Measurements from ENCODE around the gene TRAF3IP1.

The TRAF3IP1 gene

GRCh38 chr2:238423561-238424312 is 103.4 kb downstream of the TRAF3IP1 start:
- in situ Hi-C loops (cut with MboI; ENCODE audit: low sequenced_read_pairs), result no loop called here

GRCh38 chr2:238424313-238424700 is 104.0 kb downstream of the TRAF3IP1 start:
- in situ Hi-C loops (cut with MboI; ENCODE audit: low sequenced_read_pairs), result no loop called here

GRCh38 chr2:238425505-238425978 is 105.2 kb downstream of the TRAF3IP1 start:
- in situ Hi-C loops (cut with MboI; ENCODE audit: low sequenced_read_pairs), result no loop called here

- in situ Hi-C loops (cut with MboI; ENCODE audit: low sequenced_read_pairs), result no loop called here
Observed at GRCh38 chr2:238425979-238426567, 105.8 kb downstream of the TRAF3IP1 start.

GRCh38 chr2:238426568-238427434 is 106.5 kb downstream of the TRAF3IP1 start, which contains the start of gene ASB1:
ASB1 (plus strand) TSS chr2:238426927; CDS start chr2:238427071, 144 bp downstream.
- in situ Hi-C loops (cut with MboI; ENCODE audit: low sequenced_read_pairs), result no loop called here

- in situ Hi-C loops (cut with MboI; ENCODE audit: low sequenced_read_pairs), result no loop called here
Observed at GRCh38 chr2:238427435-238428162, 107.3 kb downstream of the TRAF3IP1 start.

- in situ Hi-C loops (cut with MboI; ENCODE audit: low sequenced_read_pairs), result no loop called here
Observed at GRCh38 chr2:238428866-238429265, 108.5 kb downstream of the TRAF3IP1 start.

GRCh38 chr2:238430781-238431180 is 110.5 kb downstream of the TRAF3IP1 start:
- in situ Hi-C loops (cut with MboI; ENCODE audit: low sequenced_read_pairs), result no loop called here

GRCh38 chr2:238431456-238431855 is 111.1 kb downstream of the TRAF3IP1 start:
- in situ Hi-C loops (cut with MboI; ENCODE audit: low sequenced_read_pairs), result no loop called here

- in situ Hi-C loops (cut with MboI; ENCODE audit: low sequenced_read_pairs), result no loop called here
Observed at GRCh38 chr2:238433300-238433915, 113.1 kb downstream of the TRAF3IP1 start.

- in situ Hi-C loops (cut with MboI; ENCODE audit: low sequenced_read_pairs), result no loop called here
Observed at GRCh38 chr2:238433941-238434845, 113.9 kb downstream of the TRAF3IP1 start.

GRCh38 chr2:238434846-238435751 is 114.8 kb downstream of the TRAF3IP1 start:
- in situ Hi-C loops (cut with MboI; ENCODE audit: low sequenced_read_pairs), result no loop called here

GRCh38 chr2:238435752-238436096 is 115.4 kb downstream of the TRAF3IP1 start:
- in situ Hi-C loops (cut with MboI; ENCODE audit: low sequenced_read_pairs), result no loop called here

GRCh38 chr2:238438856-238439849 is 118.8 kb downstream of the TRAF3IP1 start:
- in situ Hi-C loops (cut with MboI; ENCODE audit: low sequenced_read_pairs), result no loop called here

- in situ Hi-C loops (cut with MboI; ENCODE audit: low sequenced_read_pairs), result no loop called here
Observed at GRCh38 chr2:238439917-238440316, 119.6 kb downstream of the TRAF3IP1 start.

- in situ Hi-C loops (cut with MboI; ENCODE audit: low sequenced_read_pairs), result no loop called here
Observed at GRCh38 chr2:238440331-238440730, 120.0 kb downstream of the TRAF3IP1 start.

- in situ Hi-C loops (cut with MboI; ENCODE audit: low sequenced_read_pairs), result no loop called here
Observed at GRCh38 chr2:238440767-238441166, 120.4 kb downstream of the TRAF3IP1 start.

Data from HL-60/S4 (cell line).